ENCODE measurements around the gene CFAP74.

CFAP74 gene

GRCh38 chr1:1967879-1968278 is 35.7 kb downstream of the CFAP74 start:
- DNase-seq (ENCODE audit: low read depth): no peak
- H3K4me3 ChIP-seq (ENCODE audit: low read length): no peak overlapping the region
- no peak for TF ChIP-seq CTCF (conservative IDR thresholded peaks at IDR 0.05; ENCODE audit: low read depth, low read length)

- H3K4me3 ChIP-seq (ENCODE audit: low read length): no peak overlapping the region
- DNase-seq (ENCODE audit: low read depth): no peak
- TF ChIP-seq CTCF (conservative IDR thresholded peaks at IDR 0.05; ENCODE audit: low read depth, low read length): no peak
Observed at GRCh38 chr1:1967151-1967550, 36.4 kb downstream of the CFAP74 start.

GRCh38 chr1:1966071-1966740 is 37.4 kb downstream of the CFAP74 start:
- no peak for DNase-seq (ENCODE audit: low read depth)
- no peak for TF ChIP-seq CTCF (conservative IDR thresholded peaks at IDR 0.05; ENCODE audit: low read depth, low read length)
- no peak overlapping the region for H3K4me3 ChIP-seq (ENCODE audit: low read length)

GRCh38 chr1:1965546-1965945 is 38.0 kb downstream of the CFAP74 start:
- no peak for TF ChIP-seq CTCF (conservative IDR thresholded peaks at IDR 0.05; ENCODE audit: low read depth, low read length)
- no peak overlapping the region for H3K4me3 ChIP-seq (ENCODE audit: low read length)
- DNase-seq (ENCODE audit: low read depth): no peak

- TF ChIP-seq CTCF (conservative IDR thresholded peaks at IDR 0.05; ENCODE audit: low read depth, low read length): no peak
- DNase-seq (ENCODE audit: low read depth): no peak
- no peak overlapping the region for H3K4me3 ChIP-seq (ENCODE audit: low read length)
Observed at GRCh38 chr1:1964811-1965210, 38.8 kb downstream of the CFAP74 start.

GRCh38 chr1:1963570-1963969 is 40.0 kb downstream of the CFAP74 start:
- DNase-seq (ENCODE audit: low read depth): no peak
- no peak overlapping the region for H3K4me3 ChIP-seq (ENCODE audit: low read length)
- TF ChIP-seq CTCF (conservative IDR thresholded peaks at IDR 0.05; ENCODE audit: low read depth, low read length): no peak

GRCh38 chr1:1962752-1963151 is 40.8 kb downstream of the CFAP74 start:
- no peak for DNase-seq (ENCODE audit: low read depth)
- TF ChIP-seq CTCF (conservative IDR thresholded peaks at IDR 0.05; ENCODE audit: low read depth, low read length): no peak
- no peak overlapping the region for H3K4me3 ChIP-seq (ENCODE audit: low read length)

All from retinal pigment epithelial cell (primary cell).